GM12878 (cell line): Measurements from ENCODE around the gene LENEP. TPM values are rescaled to one million over a fixed set of nuclear protein-coding genes. Genes with fewer than 3 reads are reported as not detected.

Source experiments
- ATAC-seq: fragments of 200-7000 bp; cut with Tn5 transposase; 3 replicates; pipeline ENCODE4 v1.9.1; 2020; ENCODE audit warnings: mild to moderate bottlenecking, moderate library complexity
- BruUV-seq: library from RNA; stranded (reverse); fragments of 400-500 nt; replicated peaks from 2 replicates; lab custom pipeline; 2021; lab: Mats Ljungman, UMichigan
- CTCF ChIA-PET: fragments of 300-600 bp; sonication (Branson Sonifier 250); formaldehyde crosslinking; extraction: SDS; loops from one replicate; lab custom pipeline; 2021; ENCODE audit warnings: inconsistent platforms; lab: Yijun Ruan, JAX
- POLR2A ChIA-PET: fragments of 350-600 bp; formaldehyde crosslinking; extraction: SDS; loops from one replicate; lab custom pipeline; 2021; ENCODE audit warnings: inconsistent platforms; lab: Charles Lee
- RAD21 ChIA-PET: fragments of 300-600 bp; sonication (Branson Sonifier 250); formaldehyde crosslinking; loops from one replicate; lab custom pipeline; 2023; ENCODE audit warnings: antibody characterized with exemption; ENCODE audit not compliant: unreplicated experiment; lab: Charles Lee
- SMC1A ChIA-PET: fragments of 300-600 bp; sonication (Branson Sonifier 250); formaldehyde crosslinking; loops from one replicate; lab custom pipeline; 2023; ENCODE audit not compliant: unreplicated experiment, uncharacterized antibody; lab: Charles Lee
- DNase-seq: peaks from one replicate; pipeline ENCODE4 v3.0.0-alpha.2; 2011; ENCODE audit warnings: low read depth, low spot score
- FAIRE-seq: peaks from 3 replicates; lab custom pipeline; 2011; peaks lifted over from hg19 to GRCh38; lab: Jason Lieb, UNC
- H2AFZ ChIP-seq: 2 replicates; pipeline ENCODE4 v1.6.0; 2011; ENCODE audit warnings: low read depth, low read length, control low read depth; ENCODE audit not compliant: control insufficient read depth
- H3K27ac ChIP-seq: 2 replicates; pipeline ENCODE4 v1.5.1; 2011; ENCODE audit warnings: control low read depth; ENCODE audit not compliant: control insufficient read depth, insufficient read depth
- H3K27me3 ChIP-seq, 2 experiments: replicated peaks in 1 of 2; 2 replicates each; pipeline versions ENCODE4 v1.6.0 to v1.6.1; 2011; ENCODE audit warnings: low read length in 1 of 2; ENCODE audit not compliant: control insufficient read depth in 2 of 2, insufficient read depth in 2 of 2
- H3K36me3 ChIP-seq, 2 experiments: 2 replicates each; pipeline ENCODE4 v1.5.1; 2011; ENCODE audit warnings: low read length in 1 of 2; ENCODE audit not compliant: control insufficient read depth in 2 of 2, insufficient read depth in 2 of 2
- H3K4me1 ChIP-seq: 2 replicates; pipeline ENCODE4 v1.6.1; 2011; ENCODE audit warnings: mild to moderate bottlenecking, low read length, moderate library complexity, mixed read lengths; ENCODE audit not compliant: control insufficient read depth, insufficient read depth
- H3K4me2 ChIP-seq: 2 replicates; pipeline ENCODE4 v1.6.0; 2011; ENCODE audit warnings: control low read depth; ENCODE audit not compliant: control insufficient read depth, insufficient read depth
- H3K4me3 ChIP-seq: fragments of 200-600 bp; sonication (generic); 2 replicates; pipeline ENCODE4 v1.5.1; 2016
- H3K79me2 ChIP-seq: 2 replicates; pipeline ENCODE4 v1.6.0; 2011; ENCODE audit warnings: low read length; ENCODE audit not compliant: control insufficient read depth, insufficient read depth
- H3K9ac ChIP-seq: 2 replicates; pipeline ENCODE4 v1.8.0; 2011; ENCODE audit warnings: low read length, control low read depth, mixed read lengths; ENCODE audit not compliant: control insufficient read depth, insufficient read depth
- H3K9me3 ChIP-seq: replicated peaks from 3 replicates; pipeline ENCODE4 v1.5.1; 2011; ENCODE audit warnings: mild to moderate bottlenecking, low read length; ENCODE audit not compliant: control insufficient read depth, insufficient read depth
- H4K20me1 ChIP-seq: 2 replicates; pipeline ENCODE4 v1.6.0; 2011; ENCODE audit not compliant: control insufficient read depth, insufficient read depth
- CHD2 ChIP-seq: IDR thresholded peaks from 2 replicates; pipeline ENCODE4 v1.6.1; 2011; ENCODE audit warnings: low read depth, low read length, improper control_type of control experiment, borderline replicate concordance
- DPF2 ChIP-seq: fragments of 450-650 bp; IDR thresholded peaks from 2 replicates; pipeline ENCODE4 v1.6.1; 2017; ENCODE audit warnings: mild to moderate bottlenecking
- EED ChIP-seq: sonication (generic); IDR thresholded peaks from 2 replicates; pipeline ENCODE4 v1.6.1; 2016; ENCODE audit warnings: antibody characterized with exemption, low read depth
- ETV6 ChIP-seq, 2 experiments: fragments of 450-650 bp in 1 of 2; IDR thresholded peaks in 1 of 2; conservative IDR thresholded peaks in 1 of 2; 2 replicates each; pipeline ENCODE4 v1.6.1; 2014; ENCODE audit warnings: antibody characterized with exemption in 1 of 2, borderline replicate concordance in 1 of 2, low read depth in 1 of 2, mild to moderate bottlenecking in 1 of 2, moderate library complexity in 1 of 2
- FOXK2 ChIP-seq: fragments of 450-650 bp; IDR thresholded peaks from 2 replicates; pipeline ENCODE4 v1.6.1; 2017; ENCODE audit warnings: mild to moderate bottlenecking, moderate library complexity
- IRF5 ChIP-seq: fragments of 450-650 bp; IDR thresholded peaks from 2 replicates; pipeline ENCODE4 v1.6.1; 2017; ENCODE audit warnings: borderline replicate concordance
- MAX ChIP-seq: IDR thresholded peaks from 2 replicates; pipeline ENCODE4 v1.6.1; 2012; ENCODE audit warnings: low read depth, low read length, improper control_type of control experiment
- MYC ChIP-seq: IDR thresholded peaks from 2 replicates; pipeline ENCODE4 v1.6.1; 2011; ENCODE audit warnings: mild to moderate bottlenecking, low read length, moderate library complexity, inconsistent platforms; ENCODE audit not compliant: insufficient read depth, insufficient replicate concordance, insufficient read length, severe bottlenecking
- NFYA ChIP-seq: IDR thresholded peaks from 2 replicates; pipeline ENCODE4 v1.6.1; 2011; ENCODE audit warnings: low read depth, mild to moderate bottlenecking, low read length, improper control_type of control experiment, borderline replicate concordance
- TCF3 ChIP-seq: IDR thresholded peaks from 2 replicates; pipeline ENCODE4 v1.6.1; 2012; ENCODE audit warnings: low read depth, mild to moderate bottlenecking, low read length, borderline replicate concordance; ENCODE audit not compliant: insufficient read depth
- USF1 ChIP-seq: IDR thresholded peaks from 2 replicates; pipeline ENCODE4 v1.6.1; 2011; ENCODE audit warnings: borderline replicate concordance, low read depth, mild to moderate bottlenecking, moderate library complexity, mixed read lengths, low read length; ENCODE audit not compliant: insufficient read depth; ENCODE audit errors: extremely low read length
- ZNF217 ChIP-seq: fragments of 450-650 bp; IDR thresholded peaks from 2 replicates; pipeline ENCODE4 v1.6.1; 2017; ENCODE audit warnings: antibody characterized with exemption, mild to moderate bottlenecking
- WGBS: methylation state at CpG from one replicate; pipeline ENCODE4 v1.1.6; 2016; ENCODE audit warnings: low lambda C conversion rate; ENCODE audit not compliant: insufficient replicate concordance, insufficient coverage; ENCODE audit errors: missing lambda C conversion rate; 5-methylcytosine and 5-hydroxymethylcytosine counted together
- in situ Hi-C: fragments of 300-500 bp; cut with MboI; formaldehyde crosslinking; loops from 9 replicates; pipeline ENCODE4 v1.14.3; 2018; ENCODE audit warnings: mixed read lengths
- intact Hi-C: fragments of 100-400 bp; cut with micrococcal nuclease; formaldehyde crosslinking; loops from one replicate; pipeline ENCODE4 v1.14.2; 2022; ENCODE audit not compliant: unreplicated experiment
- polyA plus RNA-seq, 11 experiments: library from polyadenylated mRNA; depleted of rRNA in 4 of 11; unstranded in 6 of 11; stranded (reverse) in 5 of 11; fragments of >200 nt; fragmentation: Nextera tagmentation in 4 of 11; fragmentation: Illumina TruSeq in 1 of 11; extraction: Ambion mirVana in 4 of 11; extraction: Trizol in 1 of 11; gene quantifications; 1 replicate in 1 of 11; 2 replicates in 10 of 11; pipeline versions ENCODE4 v1.2.1 to v1.2.3, GENCODE V29; 2011 to 2016; ENCODE audit warnings: inconsistent platforms in 2 of 11, missing spikeins in 2 of 11, low read depth in 1 of 11
- total RNA-seq, 4 experiments: library from RNA; depleted of rRNA in 3 of 4; stranded (reverse); fragments of >200 nt in 3 of 4; fragmentation: Illumina TruSeq in 1 of 4; extraction: Trizol in 1 of 4; gene quantifications; 2 replicates each; pipeline versions ENCODE4 v1.2.1 to v1.2.3, GENCODE V29; 2013 to 2021

The LENEP gene
- total and polyA plus RNA-seq, 10 of the 15 experiments (the other 5 are each of a cell fraction or from before 2014, with no cell fraction given), result 0.27 to 1.1 (median 0.64) TPM; not detected in 7

- WGBS, result 95% methylated on average over 7 of the region's 7 CpGs
- Histone ChIP-seq H3K79me2 (peaks cover 35% of the 10 kb centered on the region), H3K27ac (no peak overlapping the region), H3K9me3 (no peaks in the 10 kb centered on the region), H4K20me1 (no peaks in the 10 kb centered on the region)
- ATAC-seq (no peak), FAIRE-seq (no peak)
- POLR2A ChIA-PET, result interaction anchor here (0.6 to 1.6 kb wide), 2 partner anchors 10 to 188 kb away, joined by 3 to 4 read pairs; partner anchors contain the start of gene PBXIP1
- RAD21 ChIA-PET, result no interaction called here
- TF ChIP-seq CHD2 (no peak), TCF3 (no peak), MYC (no peak), ETV6 (conservative IDR thresholded peaks at IDR 0.05 in 1 of 2, IDR thresholded peaks at IDR 0.05 in 1 of 2; ENCODE audit: borderline replicate concordance in 1 of 2, low read depth in 1 of 2) (no peak), FOXK2 (no peak), EED (no peak), DPF2 (no peak), MAX (no peak), NFYA (no peak), IRF5 (no peak), USF1 (no peak), ZNF217 (no peak)
- TF ChIP-seq, all 136 proteins: peak for 0
- H3K4me1 ChIP-seq, result peaks cover 15% of the 10 kb centered on the region
- CTCF ChIA-PET, result interaction anchor here (1.3 to 3.5 kb wide), 3 partner anchors 8 to 17 kb away, joined by 3 to 11 read pairs (median 5); partner anchors contain the start of genes CKS1B, FLAD1 and PBXIP1
- no peak for DNase-seq
- no peaks in the 10 kb centered on the region for H3K27me3 ChIP-seq
- in situ Hi-C loops (no loop called here), intact Hi-C loops (no loop called here)
- H2AFZ ChIP-seq, result no peak overlapping the region
- no TSS peak for BruUV-seq
- H3K9ac ChIP-seq, result no peak overlapping the region
- SMC1A ChIA-PET, result interaction anchor here (1.0 kb wide), 1 partner anchor 22 kb away, joined by 3 read pairs; no protein-coding TSS in a partner anchor
- H3K4me2 ChIP-seq, result no peak overlapping the region
- H3K36me3 ChIP-seq, result peaks cover 12% of the 10 kb centered on the region in 2 experiments; a peak in 3 of 4 replicates
- no peak overlapping the region for H3K4me3 ChIP-seq
Measured at GRCh38 chr1:154966111-154966510, 27.3 kb upstream of the LENEP start.
